Activated naive CD4-positive, alpha-beta T cell treated with anti-CD3 and anti-CD28 coated beads, Interleukin-2, amount 50 U/mL, for 72 hours (primary cell): ENCODE data around the gene LHFPL2. TPM values are rescaled to one million over a fixed set of nuclear protein-coding genes. Genes with fewer than 3 reads are reported as not detected.

Experiments
- ATAC-seq, 2 donors: fragments of 150-1000 bp; cut with Tn5 transposase; 2 replicates each; pipeline ENCODE4 v1.10.0; 2021; ENCODE audit warnings: mild to moderate bottlenecking in 2 of 2, moderate library complexity in 2 of 2
- DNase-seq, 2 donors: peaks; one replicate each; pipeline ENCODE4 v3.0.0; 2021 to 2022; ENCODE audit warnings: low spot score in 2 of 2
- H3K27ac Mint-ChIP-seq, 2 donors: one replicate each; pipeline ENCODE4 v1.8.0; 2022; ENCODE audit warnings: mild to moderate bottlenecking in 2 of 2, mixed read lengths in 2 of 2
- H3K36me3 Mint-ChIP-seq, 2 donors: one replicate each; pipeline ENCODE4 v1.8.0; 2022; ENCODE audit warnings: mixed read lengths in 2 of 2
- H3K9me3 Mint-ChIP-seq, 2 donors: one replicate each; pipeline ENCODE4 v1.8.0; 2022; ENCODE audit warnings: mixed read lengths in 2 of 2
- total RNA-seq, 2 donors: library from RNA; stranded (reverse); gene quantifications; one replicate each; pipeline ENCODE4 v1.2.3, GENCODE V29; 2022

The LHFPL2 gene
- total RNA-seq, 2 donors from 2014 or later: 0.16 to 0.18 TPM

GRCh38 chr5:78597068-78597973, 51.3 kb downstream of the LHFPL2 start:
- no peak for ATAC-seq
- DNase-seq: no peak
- Mint-ChIP-seq H3K27ac (no peak overlapping the region), H3K36me3 (no peaks in the 10 kb centered on the region), H3K9me3 (no peaks in the 10 kb centered on the region)

DNA sequence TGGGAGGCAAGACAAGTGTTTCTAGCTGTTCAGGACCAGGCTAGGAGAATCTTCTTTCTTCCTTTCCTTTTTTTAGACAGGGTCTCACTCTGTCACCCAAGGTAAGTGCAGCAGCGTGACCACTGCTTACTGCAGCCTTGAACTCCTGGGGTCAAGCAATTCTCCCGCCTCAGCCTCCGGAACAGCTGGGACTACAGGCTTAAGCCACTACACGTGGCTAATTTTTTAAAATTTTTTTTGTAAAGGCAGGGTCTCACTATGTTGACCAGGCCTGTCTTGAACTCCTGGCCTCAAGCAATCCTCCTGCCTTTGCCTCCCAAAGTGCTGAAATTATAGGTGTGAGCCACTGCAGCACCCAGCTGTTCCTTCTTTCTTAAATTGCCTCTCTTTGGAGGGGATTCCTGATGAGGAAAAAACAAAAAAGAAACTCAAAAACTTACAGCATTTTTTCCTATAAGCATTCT, 53.1 kb downstream of the LHFPL2 start:
- ATAC-seq: no peak
- H3K36me3 Mint-ChIP-seq: no peaks in the 10 kb centered on the region
- no peak for DNase-seq
- H3K9me3 Mint-ChIP-seq: no peaks in the 10 kb centered on the region
- H3K27ac Mint-ChIP-seq: no peak overlapping the region

DNA sequence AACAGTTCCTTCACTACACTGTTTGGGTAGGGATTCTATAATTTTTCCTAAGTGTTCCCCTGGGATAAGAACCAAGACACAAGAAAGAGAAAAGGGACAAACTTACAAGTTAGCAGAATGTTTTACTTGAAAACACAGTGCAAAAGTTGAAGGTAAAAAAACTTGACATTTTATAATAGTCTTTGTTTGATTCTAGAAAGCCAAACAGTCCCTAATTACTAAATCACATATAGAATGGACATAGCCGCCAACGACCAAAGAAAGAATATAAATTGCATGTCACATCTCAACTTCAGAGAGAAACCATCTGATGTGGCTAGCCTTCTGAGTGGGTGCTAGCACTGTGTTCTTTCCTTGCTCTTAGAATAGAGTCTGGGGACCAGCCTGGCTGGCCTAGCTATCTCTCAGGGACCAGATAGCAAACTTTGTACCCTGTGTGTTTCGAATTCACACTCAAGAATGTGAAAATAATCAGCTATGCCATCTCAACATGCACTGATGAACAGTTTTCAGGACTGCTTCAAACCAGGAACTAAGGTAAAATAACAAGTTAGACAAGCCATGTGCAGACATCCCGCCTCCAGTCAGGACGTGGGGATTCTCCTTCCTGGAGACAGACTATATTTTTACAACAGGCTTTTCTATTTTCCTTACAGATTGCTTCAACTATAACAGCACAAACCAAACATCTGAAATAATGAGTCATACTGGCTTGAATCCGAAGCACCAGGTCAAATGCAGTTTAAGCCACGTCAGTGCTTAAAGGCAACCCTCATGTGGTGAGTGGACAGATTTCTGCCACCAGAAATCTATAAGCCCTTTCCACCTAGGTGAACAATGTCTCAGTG, 53.7 kb downstream of the LHFPL2 start:
- DNase-seq: no peak
- no peak overlapping the region for H3K27ac Mint-ChIP-seq
- no peaks in the 10 kb centered on the region for H3K9me3 Mint-ChIP-seq
- ATAC-seq: no peak
- H3K36me3 Mint-ChIP-seq: no peaks in the 10 kb centered on the region

DNA sequence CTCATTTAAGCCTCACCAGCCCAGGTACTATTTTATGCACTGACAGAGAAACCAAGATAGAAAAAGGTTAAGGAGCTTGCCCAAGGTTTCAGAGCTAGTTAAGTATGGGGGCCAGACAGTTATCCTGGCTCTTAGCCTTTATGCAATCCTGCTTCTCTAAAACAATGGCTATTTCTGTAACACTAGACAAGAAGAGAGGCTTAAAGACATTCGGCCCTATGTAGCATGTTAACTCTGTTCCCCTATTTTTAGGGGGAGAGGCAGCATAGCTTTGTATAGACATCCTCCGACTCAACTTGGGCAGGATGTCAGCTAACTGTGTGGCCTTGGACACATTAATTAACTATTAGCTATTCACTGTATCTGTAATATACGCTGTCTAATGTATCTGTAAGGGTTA, 54.6 kb downstream of the LHFPL2 start:
- ATAC-seq (no peak), DNase-seq (no peak)
- Mint-ChIP-seq H3K27ac (no peak overlapping the region), H3K9me3 (no peaks in the 10 kb centered on the region), H3K36me3 (no peaks in the 10 kb centered on the region)

- H3K9me3 Mint-ChIP-seq: no peaks in the 10 kb centered on the region
- DNase-seq (no peak), ATAC-seq (no peak)
- H3K36me3 Mint-ChIP-seq: no peaks in the 10 kb centered on the region
- H3K27ac Mint-ChIP-seq: no peak overlapping the region
These were observed 55.1 kb downstream of the LHFPL2 start for GRCh38 chr5:78593465-78593864.

GRCh38 chr5:78592735-78593386, 55.7 kb downstream of the LHFPL2 start:
- no peak overlapping the region for H3K27ac Mint-ChIP-seq
- no peaks in the 10 kb centered on the region for H3K9me3 Mint-ChIP-seq
- no peaks in the 10 kb centered on the region for H3K36me3 Mint-ChIP-seq
- DNase-seq (no peak), ATAC-seq (no peak)

- ATAC-seq (no peak), DNase-seq (no peak)
- H3K36me3 Mint-ChIP-seq: no peaks in the 10 kb centered on the region
- H3K9me3 Mint-ChIP-seq: no peaks in the 10 kb centered on the region
- no peak overlapping the region for H3K27ac Mint-ChIP-seq
These were observed 56.4 kb downstream of the LHFPL2 start for GRCh38 chr5:78591972-78592700.

DNA sequence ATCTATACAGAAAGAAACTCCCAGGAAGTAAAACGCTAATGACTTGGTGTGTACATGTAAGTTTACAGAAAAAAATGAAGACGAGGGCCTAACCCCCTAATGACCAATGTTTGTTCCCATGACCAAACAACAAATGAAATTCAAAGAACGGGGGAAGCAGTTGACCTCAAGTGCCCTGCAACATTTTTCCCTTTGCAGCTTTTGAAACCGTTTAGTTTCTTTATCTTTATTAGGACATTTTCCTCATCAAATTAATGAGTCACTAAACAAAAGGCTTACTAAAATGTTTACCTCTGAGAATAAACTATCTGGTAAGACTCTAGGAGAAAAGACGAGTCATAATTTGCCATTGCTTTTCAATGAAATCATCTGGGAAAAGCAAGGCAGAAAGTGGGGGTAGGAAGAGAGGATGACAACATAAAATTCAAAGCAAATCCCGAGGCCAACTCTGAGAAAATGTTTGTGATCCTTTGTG, 57.4 kb downstream of the LHFPL2 start:
- H3K27ac Mint-ChIP-seq: no peak overlapping the region
- H3K9me3 Mint-ChIP-seq: peaks cover 0 to 2% of the 10 kb centered on the region in 2 donors
- ATAC-seq: no peak
- no peak for DNase-seq
- H3K36me3 Mint-ChIP-seq: peaks cover 2% of the 10 kb centered on the region in 2 donors

DNA sequence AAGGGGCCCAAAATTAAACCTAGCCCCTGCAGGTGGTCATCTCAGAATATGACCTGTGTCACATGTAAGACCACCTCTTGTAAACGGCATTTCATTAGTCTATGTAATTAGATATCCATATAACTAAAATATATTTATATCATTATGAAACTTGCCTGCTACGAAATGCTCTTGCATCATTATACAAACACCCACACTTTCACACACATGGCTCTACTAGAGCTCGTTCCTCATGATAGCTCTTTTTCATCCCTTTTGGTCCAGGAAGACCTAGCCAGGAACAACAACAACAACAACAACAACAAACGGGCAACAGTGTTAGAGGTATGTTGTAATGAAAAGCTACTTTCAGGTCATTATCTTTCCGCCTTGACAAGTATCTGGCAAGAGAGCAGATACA, 58.6 kb downstream of the LHFPL2 start:
- Mint-ChIP-seq H3K36me3 (peaks cover 4 to 11% of the 10 kb centered on the region in 2 donors), H3K9me3 (peaks cover 4% of the 10 kb centered on the region in 2 donors), H3K27ac (no peak overlapping the region)
- ATAC-seq (no peak), DNase-seq (no peak)

- H3K27ac Mint-ChIP-seq: no peak overlapping the region
- peaks cover 4% of the 10 kb centered on the region in 2 donors for H3K9me3 Mint-ChIP-seq
- H3K36me3 Mint-ChIP-seq: peaks cover 4 to 11% of the 10 kb centered on the region in 2 donors
- ATAC-seq (no peak), DNase-seq (no peak)
These were observed 60.1 kb downstream of the LHFPL2 start for GRCh38 chr5:78588507-78588906.

GRCh38 chr5:78587775-78588291, 60.7 kb downstream of the LHFPL2 start:
- H3K36me3 Mint-ChIP-seq: peaks cover 4 to 11% of the 10 kb centered on the region in 2 donors
- no peak for ATAC-seq
- DNase-seq: no peak

GRCh38 chr5:78587081-78587774, 61.3 kb downstream of the LHFPL2 start:
- no peak overlapping the region for H3K27ac Mint-ChIP-seq
- H3K9me3 Mint-ChIP-seq: peaks cover 4% of the 10 kb centered on the region in 2 donors
- peaks cover 4 to 11% of the 10 kb centered on the region in 2 donors for H3K36me3 Mint-ChIP-seq
- DNase-seq (no peak), ATAC-seq (no peak)

More at GRCh38 chr5:78587775-78588291, 60.7 kb downstream of the LHFPL2 start:
- Mint-ChIP-seq H3K9me3 (peaks cover 4% of the 10 kb centered on the region in 2 donors), H3K27ac (no peak overlapping the region)

GRCh38 chr5:78586251-78586650, 62.3 kb downstream of the LHFPL2 start:
- peaks cover 4% of the 10 kb centered on the region in 2 donors for H3K9me3 Mint-ChIP-seq
- ATAC-seq (no peak), DNase-seq (no peak)
- no peak overlapping the region for H3K27ac Mint-ChIP-seq
- H3K36me3 Mint-ChIP-seq: peaks cover 4 to 11% of the 10 kb centered on the region in 2 donors

DNA sequence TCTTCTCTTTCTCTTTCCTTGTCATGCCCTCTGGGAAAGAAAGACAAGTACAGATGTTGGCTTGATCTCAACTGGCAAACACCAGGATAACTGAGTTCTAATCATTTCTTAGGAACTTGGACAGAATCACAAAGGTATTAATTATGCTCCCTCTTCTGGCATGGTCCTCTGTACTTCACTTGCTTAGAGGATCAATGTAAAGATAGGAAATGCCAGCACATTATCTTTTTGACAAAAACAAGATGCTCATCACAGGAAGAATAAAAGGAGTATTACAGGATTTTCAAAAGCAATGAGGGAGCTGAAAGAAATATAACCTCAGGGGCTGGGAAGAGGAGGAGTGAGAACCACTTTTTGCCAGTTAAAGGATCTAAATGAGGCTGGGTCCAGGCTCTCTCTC, 70.6 kb downstream of the LHFPL2 start:
- DNase-seq (no peak), ATAC-seq (no peak)
- Mint-ChIP-seq H3K27ac (no peak overlapping the region), H3K9me3 (no peaks in the 10 kb centered on the region), H3K36me3 (no peaks in the 10 kb centered on the region)

DNA sequence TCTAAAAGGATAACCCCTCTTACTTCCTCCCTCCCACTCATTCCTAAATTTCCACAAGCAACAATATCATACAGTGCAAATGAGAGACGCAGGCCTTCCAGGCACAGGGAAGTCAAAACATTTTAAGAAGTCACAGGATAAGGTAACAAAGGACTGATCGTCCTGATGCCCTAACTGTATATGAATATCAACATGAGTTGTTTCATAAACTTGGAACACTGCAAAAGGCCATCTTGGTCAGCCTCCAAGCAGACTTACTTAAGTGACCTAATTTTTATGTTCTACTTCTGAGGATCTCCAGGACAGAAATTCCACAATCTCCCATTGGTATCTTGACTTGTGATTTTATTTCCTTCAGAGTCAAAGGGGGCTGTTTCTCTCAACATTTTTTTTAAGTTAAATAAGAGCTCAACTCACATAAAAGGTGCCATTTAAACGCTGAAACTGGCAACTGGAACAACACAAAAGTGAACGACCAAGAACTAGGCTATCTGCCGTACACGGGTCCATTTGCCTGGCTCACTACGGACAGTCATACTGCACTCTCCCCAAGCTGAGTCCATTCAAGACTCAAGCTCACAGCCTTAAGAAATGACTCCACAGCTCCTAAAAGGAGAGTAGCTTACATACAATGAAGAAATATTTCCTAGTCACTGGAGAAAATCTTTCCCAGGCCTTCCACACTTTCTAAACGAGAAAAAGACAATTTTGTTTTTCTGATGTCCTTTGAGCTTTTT, 71.3 kb downstream of the LHFPL2 start:
- H3K9me3 Mint-ChIP-seq: no peaks in the 10 kb centered on the region
- no peak for ATAC-seq
- DNase-seq: no peak
- no peaks in the 10 kb centered on the region for H3K36me3 Mint-ChIP-seq
- H3K27ac Mint-ChIP-seq: no peak overlapping the region
